ELR (cell line): ENCODE results near the gene TRIM71.
"Not testable (repeated sequence)": the region's sequence is repeated elsewhere in the genome, so short reads cannot be mapped to it uniquely, and the experiment has no call there.

Experiments
- DNase-seq: peaks from one replicate; pipeline ENCODE4 v3.0.0-alpha.2; 2015; ENCODE audit warnings: low read depth

TRIM71 gene

DNA sequence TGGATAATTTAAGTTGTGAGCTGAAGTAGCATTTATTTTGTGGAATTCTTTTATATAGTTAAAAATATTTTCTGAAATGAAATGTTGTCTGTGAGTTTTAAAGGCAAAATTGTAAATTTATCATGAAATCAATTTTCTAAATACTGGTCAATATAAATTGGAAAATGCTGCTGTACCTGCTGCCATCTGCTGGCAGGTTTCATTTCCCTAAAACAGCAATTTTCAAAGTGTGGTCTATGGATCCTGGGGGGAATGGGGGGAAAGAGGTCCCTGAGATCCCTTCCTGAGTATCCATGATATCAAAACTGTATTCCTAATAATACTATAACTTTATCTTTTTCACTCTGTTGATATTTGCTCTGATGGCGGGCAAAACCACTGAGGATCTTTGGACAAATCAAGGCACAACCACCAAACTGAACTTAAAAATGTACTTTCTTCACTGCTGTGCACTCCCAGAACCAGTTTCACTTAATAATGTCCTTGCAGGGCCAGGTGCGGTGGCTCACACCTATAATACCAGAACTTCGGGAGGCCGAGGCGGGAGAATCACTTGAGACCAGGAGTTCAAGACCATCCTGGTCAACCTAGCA lies 116.4 kb downstream of the TRIM71 start:
- DNase-seq: peak; percentile 48

DNA sequence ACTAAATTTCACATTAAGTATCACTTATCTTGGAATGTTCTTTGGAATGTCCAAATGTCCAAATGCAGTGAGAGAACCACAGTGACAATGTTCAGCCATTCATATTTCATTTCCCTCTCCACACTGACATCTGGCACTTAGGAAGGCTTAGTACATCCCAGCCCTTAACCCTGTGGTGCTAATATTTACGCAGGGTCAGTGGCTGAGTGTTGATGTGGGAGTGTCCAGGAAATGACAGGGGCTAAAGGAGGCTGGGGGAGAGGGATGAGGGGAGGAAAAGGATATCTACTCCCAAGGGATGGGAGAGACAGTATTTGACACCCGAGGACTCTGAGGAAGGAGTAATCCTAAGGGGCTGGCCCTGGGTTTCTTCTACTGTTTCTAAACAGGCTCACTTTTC lies 119.5 kb downstream of the TRIM71 start:
- no peak for DNase-seq

DNA sequence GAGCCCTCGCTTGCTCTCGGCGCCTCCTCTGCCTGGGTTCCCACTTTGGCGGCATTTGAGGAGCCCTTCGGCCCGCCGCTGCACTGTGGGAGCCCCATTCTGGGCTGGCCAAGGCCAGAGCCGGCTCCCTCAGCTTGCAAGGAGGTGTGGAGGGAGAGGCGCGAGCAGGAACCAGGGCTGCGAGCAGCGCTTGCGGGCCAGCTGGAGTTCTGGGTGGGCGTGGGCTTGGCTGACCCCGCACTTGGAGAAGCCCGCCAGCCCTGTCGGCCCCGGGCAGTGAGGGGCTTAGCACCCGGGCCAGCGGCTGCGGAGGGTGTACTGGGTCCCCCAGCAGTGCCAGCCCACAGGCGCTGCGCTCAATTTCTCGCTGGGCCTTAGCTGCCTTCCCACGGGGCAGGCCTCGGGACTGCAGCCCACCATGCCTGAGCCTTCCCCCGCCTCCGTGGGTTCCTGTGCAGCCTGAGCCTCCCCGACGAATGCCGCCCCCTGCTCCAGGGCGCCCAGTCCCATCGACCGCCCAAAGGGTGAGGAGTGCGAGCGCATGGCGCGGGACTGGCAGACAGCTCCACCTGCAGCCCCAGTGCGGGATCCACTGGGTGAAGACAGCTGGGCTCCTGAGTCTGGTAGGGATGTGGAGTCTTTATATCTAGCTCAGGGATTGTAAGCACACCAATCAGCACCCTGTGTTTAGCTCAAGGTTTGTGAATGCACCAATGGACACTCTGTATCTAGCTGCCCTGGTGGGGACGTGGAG lies 121.9 kb downstream of the TRIM71 start:
- DNase-seq: not testable (repeated sequence)

DNA sequence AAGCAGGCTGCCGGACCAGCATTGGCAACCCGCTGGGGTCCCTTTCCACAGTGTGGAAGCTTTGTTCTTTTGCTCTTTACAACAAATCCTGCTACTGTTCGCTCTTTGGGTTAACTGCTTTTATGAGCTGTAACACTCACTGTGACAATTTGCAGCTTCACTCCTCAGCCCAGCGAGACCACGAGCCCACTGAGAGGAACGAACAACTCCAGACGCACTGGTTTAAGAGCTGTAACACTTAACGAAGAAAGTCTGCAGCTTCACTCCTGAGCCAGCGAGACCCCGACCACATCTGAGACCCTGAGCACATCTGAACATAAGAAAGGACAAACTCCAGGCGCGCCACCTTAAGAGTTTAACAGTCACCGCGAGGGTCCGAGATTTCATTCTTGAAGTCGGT lies 122.9 kb downstream of the TRIM71 start:
- no peak for DNase-seq

DNA sequence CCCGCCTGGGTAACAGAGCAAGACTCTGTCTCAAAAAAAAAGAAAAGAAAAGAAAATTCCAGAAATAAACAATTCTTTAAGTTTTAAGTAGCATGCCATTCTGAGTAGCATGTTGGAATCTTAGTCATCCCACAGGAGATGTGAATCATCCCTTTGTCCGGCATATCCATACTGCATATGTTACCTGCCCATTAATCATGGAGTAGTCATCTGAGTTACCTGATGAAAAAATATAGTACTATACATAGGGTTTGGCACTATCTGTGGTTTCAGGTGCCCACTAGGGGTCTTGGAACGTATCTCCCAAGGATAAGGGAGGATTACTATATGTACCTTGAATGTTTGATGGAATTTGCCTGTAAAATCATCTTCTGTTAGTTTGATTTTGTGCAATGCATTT lies 127.3 kb downstream of the TRIM71 start:
- DNase-seq: peak; percentile 79

DNA sequence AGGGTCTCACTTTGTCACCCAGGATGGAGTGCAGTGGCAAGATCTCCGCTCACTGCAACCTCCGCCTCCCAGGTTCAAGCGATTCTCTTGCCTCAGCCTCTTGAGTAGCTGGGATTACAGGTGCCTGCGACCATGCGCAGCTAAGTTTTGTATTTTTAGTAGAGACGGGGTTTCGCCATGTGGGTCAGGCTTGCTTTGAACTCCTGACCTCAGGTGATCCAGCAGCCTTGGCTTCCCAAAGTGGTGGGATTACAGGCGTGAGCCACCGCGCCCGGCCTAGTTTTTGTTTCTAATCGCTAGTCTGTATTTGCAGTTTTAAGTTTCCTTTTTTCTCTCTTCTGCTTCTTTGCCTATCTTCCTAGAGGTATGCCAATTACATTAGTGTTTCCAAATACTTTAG lies 127.8 kb downstream of the TRIM71 start:
- DNase-seq: not testable (repeated sequence)

DNA sequence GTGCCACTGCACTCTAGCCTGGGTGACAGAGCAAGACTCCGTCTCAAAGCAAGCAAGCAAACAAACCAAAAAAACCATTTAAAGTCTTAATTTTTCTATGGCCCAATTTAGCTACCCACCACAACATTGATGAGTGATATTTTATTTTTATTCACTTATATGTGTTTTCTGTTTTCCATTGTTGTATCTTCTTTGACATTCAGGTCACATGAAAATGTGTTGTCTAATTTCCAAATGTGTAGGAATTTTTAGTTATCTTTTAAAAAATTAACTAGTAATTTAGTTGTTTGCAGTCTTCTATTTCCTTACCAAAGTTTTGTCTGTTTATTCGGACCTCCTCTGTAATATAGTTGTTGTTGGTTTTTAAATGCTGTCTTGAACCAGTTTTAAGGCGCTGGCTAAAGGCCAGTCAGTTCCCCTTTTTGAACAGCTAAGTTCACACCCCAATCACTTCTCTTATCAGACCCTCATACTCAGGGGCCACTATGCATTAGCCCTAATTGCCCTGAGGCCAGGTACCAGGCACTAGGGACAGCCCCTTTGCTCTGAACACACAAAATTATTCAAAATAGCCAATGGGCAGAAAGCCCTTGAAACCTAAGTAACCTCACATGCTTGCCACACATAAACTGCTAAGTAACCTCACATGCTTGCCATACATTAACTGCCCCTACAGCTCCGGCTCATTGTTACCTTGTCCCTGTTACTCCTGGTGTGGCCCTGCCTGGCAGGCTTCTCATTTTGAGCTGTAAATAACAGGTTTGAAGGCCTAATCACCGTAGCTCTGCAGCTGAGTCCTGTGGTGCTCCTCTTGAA lies 129.4 kb downstream of the TRIM71 start:
- DNase-seq: no peak
